ES-I3 (cell line): ENCODE results near the gene DPAGT1.
"Not testable (repeated sequence)": the region's sequence is repeated elsewhere in the genome, so short reads cannot be mapped to it uniquely, and the experiment has no call there.

Experiments
- H3K36me3 ChIP-seq: 2 replicates; pipeline ENCODE4 v1.6.1; 2013; ENCODE audit warnings: mild to moderate bottlenecking, low read length, control low read depth, moderate library complexity; ENCODE audit not compliant: insufficient read depth
- H3K4me1 ChIP-seq: 2 replicates; pipeline ENCODE4 v1.6.1; 2013; ENCODE audit warnings: mild to moderate bottlenecking, control low read depth, low read length; ENCODE audit not compliant: insufficient read depth
- H3K9ac ChIP-seq: 2 replicates; pipeline ENCODE4 v1.6.1; 2013; ENCODE audit warnings: low read depth, mild to moderate bottlenecking, low read length, moderate library complexity
- H3K9me3 ChIP-seq: 2 replicates; pipeline ENCODE4 v1.6.1; 2013; ENCODE audit warnings: mild to moderate bottlenecking, low read length, moderate library complexity; ENCODE audit not compliant: control insufficient read depth, insufficient read depth

DPAGT1 gene

GRCh38 chr11:119067371-119068222 lies 34.1 kb downstream of the DPAGT1 start, which contains the start of gene VPS11:
TSS of gene VPS11 (plus strand) at chr11:119067818. CDS start at chr11:119067824, 6 bp downstream.
- H3K36me3 ChIP-seq, result no peaks in the 10 kb centered on the region
- H3K9ac ChIP-seq, result peak within 1 kb of the TSS; percentile 82
- H3K9me3 ChIP-seq, result no peaks in the 10 kb centered on the region
- no peaks in the 10 kb centered on the region for H3K4me1 ChIP-seq

- no peaks in the 10 kb centered on the region for H3K9me3 ChIP-seq
- H3K4me1 ChIP-seq, result no peaks in the 10 kb centered on the region
- no peak overlapping the region for H3K9ac ChIP-seq
- H3K36me3 ChIP-seq, result no peaks in the 10 kb centered on the region
These were observed 36.3 kb downstream of the DPAGT1 start for GRCh38 chr11:119065369-119065768.

DNA sequence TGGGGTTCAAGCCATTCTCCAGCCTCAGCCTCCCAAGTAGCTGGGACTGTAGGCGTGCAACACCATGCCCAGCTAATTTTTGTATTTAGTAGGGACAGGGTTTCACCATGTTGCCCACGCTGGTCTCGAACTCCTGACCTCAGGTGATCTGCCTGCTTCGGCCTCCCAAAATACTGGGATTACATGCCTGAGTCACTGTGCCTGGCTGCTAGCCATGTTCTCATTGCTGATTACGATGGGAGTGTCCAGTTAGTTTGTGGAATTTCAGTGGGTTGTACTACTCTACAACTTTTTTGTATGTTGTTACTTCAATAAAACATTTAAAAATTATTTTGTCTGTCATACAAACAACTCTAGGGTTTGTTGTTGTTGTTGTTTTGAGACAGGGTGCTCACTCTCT lies 38.9 kb downstream of the DPAGT1 start:
- no peaks in the 10 kb centered on the region for H3K36me3 ChIP-seq
- no peaks in the 10 kb centered on the region for H3K9me3 ChIP-seq
- H3K9ac ChIP-seq, result no peak overlapping the region
- no peaks in the 10 kb centered on the region for H3K4me1 ChIP-seq

- Histone ChIP-seq H3K36me3 (no peaks in the 10 kb centered on the region), H3K4me1 (no peaks in the 10 kb centered on the region), H3K9ac (no peak overlapping the region), H3K9me3 (no peaks in the 10 kb centered on the region)
These were observed 40.4 kb downstream of the DPAGT1 start for GRCh38 chr11:119061256-119061655.

GRCh38 chr11:119059128-119059527 lies 42.5 kb downstream of the DPAGT1 start:
- H3K9me3 ChIP-seq, H3K9ac ChIP-seq, H3K4me1 ChIP-seq, H3K36me3 ChIP-seq: not testable (repeated sequence)

DNA sequence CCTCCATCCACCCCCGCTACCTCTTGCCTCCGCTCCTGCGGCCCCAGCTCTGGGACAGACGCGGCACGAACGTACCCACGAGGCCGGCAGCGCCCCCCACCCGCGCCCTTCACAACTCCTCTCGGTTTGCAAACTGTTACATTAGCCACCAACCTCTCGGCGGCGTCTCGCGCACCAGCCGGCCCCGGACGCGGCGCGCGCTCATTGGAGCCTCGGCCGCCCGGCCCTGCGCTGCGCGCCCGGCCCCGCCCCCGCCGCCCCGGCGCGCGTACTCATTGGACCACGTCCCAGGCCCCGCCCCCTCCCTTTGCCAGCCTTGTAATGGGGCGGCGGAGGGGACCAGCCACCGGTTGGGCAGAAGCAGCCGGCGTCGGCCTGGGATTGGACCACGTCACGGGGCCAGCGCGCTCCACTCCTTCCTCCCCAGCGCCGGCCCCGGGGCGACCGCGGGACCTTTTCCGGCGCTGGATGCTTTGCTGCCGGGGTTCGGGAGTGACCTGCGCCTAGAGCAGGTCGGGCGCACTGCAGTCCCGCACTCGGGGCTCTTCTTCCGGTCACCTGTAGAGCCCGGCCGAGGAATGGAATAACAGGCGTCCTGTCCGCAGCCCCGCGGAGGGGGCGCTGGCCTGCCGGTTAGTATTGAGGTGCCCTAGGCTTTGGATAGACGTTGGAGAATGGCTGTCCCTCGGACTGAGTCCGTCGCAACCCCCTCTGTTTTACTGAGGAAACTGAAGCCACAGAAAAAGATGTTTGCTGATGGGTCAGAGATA lies 44.5 kb downstream of the DPAGT1 start, which contains the start of gene HYOU1:
HYOU1 (minus strand) TSS at position 206 of the 770 bp plus-strand sequence. CDS start 1,045 bp downstream, outside the sequence.
- H3K36me3 ChIP-seq, result peaks cover 16% of the 10 kb centered on the region

GRCh38 chr11:119056421-119056999 lies 45.1 kb downstream of the DPAGT1 start:
- Histone ChIP-seq H3K4me1 (peaks cover 4% of the 10 kb centered on the region; the same call in 1 of the 2 replicates), H3K36me3 (peaks cover 16% of the 10 kb centered on the region), H3K9ac (peak overlapping the region; percentile 96), H3K9me3 (no peaks in the 10 kb centered on the region)

More for the DNA sequence above, 44.5 kb downstream of the DPAGT1 start, which contains the start of gene HYOU1:
- Histone ChIP-seq H3K4me1 (peaks cover 4% of the 10 kb centered on the region; the same call in 1 of the 2 replicates), H3K9me3 (no peaks in the 10 kb centered on the region), H3K9ac (peak within 1 kb of the TSS; percentile 96)

- peaks cover 19% of the 10 kb centered on the region for H3K36me3 ChIP-seq
- H3K9ac ChIP-seq, result peak overlapping the region; percentile 96; the same call in 1 of the 2 replicates
- peaks cover 4% of the 10 kb centered on the region; the same call in 1 of the 2 replicates for H3K4me1 ChIP-seq
- H3K9me3 ChIP-seq, result no peaks in the 10 kb centered on the region
These were observed 45.8 kb downstream of the DPAGT1 start for GRCh38 chr11:119055901-119056300.

- Histone ChIP-seq H3K9ac (no peak overlapping the region), H3K4me1 (peaks cover 4% of the 10 kb centered on the region; the same call in 1 of the 2 replicates), H3K36me3 (peaks cover 32% of the 10 kb centered on the region), H3K9me3 (no peaks in the 10 kb centered on the region)
These were observed 47.2 kb downstream of the DPAGT1 start for GRCh38 chr11:119054418-119054817.

- H3K9ac ChIP-seq, result no peak overlapping the region
- peaks cover 50% of the 10 kb centered on the region for H3K36me3 ChIP-seq
- H3K4me1 ChIP-seq, result peaks cover 4% of the 10 kb centered on the region; the same call in 1 of the 2 replicates
- no peaks in the 10 kb centered on the region for H3K9me3 ChIP-seq
These were observed 49.4 kb downstream of the DPAGT1 start for GRCh38 chr11:119052163-119052814.

DNA sequence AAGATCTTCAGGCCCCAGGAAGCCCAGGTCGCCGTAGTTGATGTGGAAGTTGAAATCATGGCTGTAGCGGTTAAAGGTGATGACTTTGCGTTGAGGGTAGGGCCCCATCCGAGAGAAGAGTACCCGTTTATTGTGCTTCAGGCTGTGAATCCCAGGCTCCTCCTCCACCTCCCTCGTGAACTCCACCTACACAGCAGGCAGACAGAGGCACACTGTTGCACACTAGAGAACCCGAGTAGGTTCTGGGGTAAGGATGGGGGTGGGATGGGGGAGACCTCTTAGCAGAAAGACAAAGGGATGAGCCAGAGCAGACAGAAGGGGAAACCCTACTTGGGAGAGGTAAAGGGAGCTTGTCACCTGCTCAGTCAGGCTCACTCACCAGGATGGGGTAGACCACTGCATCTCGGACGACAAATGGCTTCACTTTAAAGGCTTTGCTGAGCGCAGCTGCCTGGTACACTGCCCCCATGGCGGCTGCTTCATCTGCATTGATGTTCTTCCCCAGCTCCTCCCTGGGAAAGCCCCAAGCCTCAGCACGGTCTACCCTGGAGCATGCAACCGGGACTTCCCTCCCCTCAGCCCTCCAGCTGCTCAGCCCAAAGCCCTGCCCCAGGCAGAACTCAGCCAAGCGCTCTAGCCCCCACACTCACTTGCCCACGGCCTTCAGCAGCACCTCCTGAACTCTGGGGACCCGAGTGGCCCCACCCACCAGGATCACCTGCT lies 50.1 kb downstream of the DPAGT1 start:
- H3K36me3 ChIP-seq, result peaks cover 52% of the 10 kb centered on the region
- no peaks in the 10 kb centered on the region for H3K9me3 ChIP-seq
- H3K4me1 ChIP-seq, result peaks cover 4% of the 10 kb centered on the region; the same call in 1 of the 2 replicates
- no peak overlapping the region for H3K9ac ChIP-seq

GRCh38 chr11:119049081-119049480 lies 52.6 kb downstream of the DPAGT1 start:
- Histone ChIP-seq H3K4me1 (no peaks in the 10 kb centered on the region), H3K36me3 (peaks cover 47% of the 10 kb centered on the region), H3K9ac (no peak overlapping the region), H3K9me3 (no peaks in the 10 kb centered on the region)

GRCh38 chr11:119048644-119049043 lies 53.0 kb downstream of the DPAGT1 start:
- H3K4me1 ChIP-seq, result no peaks in the 10 kb centered on the region
- peaks cover 42% of the 10 kb centered on the region for H3K36me3 ChIP-seq
- no peak overlapping the region for H3K9ac ChIP-seq
- H3K9me3 ChIP-seq, result no peaks in the 10 kb centered on the region
